CD4-positive, alpha-beta T cell treated with Interferon gamma for 1 hour (primary cell): ENCODE results near the gene FBXO8.
"Not testable (repeated sequence)": the region's sequence is repeated elsewhere in the genome, so short reads cannot be mapped to it uniquely, and the experiment has no call there.

Experiments used
- DNase-seq: peaks from one replicate; pipeline ENCODE4 v3.0.0-alpha.2; 2020

Gene FBXO8

GRCh38 chr4:174283507-174284471 lies at the start of gene FBXO8, which contains the start of gene CEP44:
TSS of gene FBXO8 (minus strand) at chr4:174283667. CDS start at chr4:174263092, 20,575 bp downstream.
TSS of gene CEP44 (plus strand) at chr4:174283911. CDS start at chr4:174299122, 15,211 bp downstream.
- peak; percentile 73 for DNase-seq

GRCh38 chr4:174332741-174333493 lies 49.5 kb upstream of the FBXO8 start:
- no peak for DNase-seq

GRCh38 chr4:174324725-174325124 lies 41.3 kb upstream of the FBXO8 start:
- no peak for DNase-seq

GRCh38 chr4:174324236-174324635 lies 40.8 kb upstream of the FBXO8 start:
- no peak for DNase-seq

- DNase-seq = no peak
These were observed 37.2 kb upstream of the FBXO8 start for GRCh38 chr4:174320494-174321199.

- no peak for DNase-seq
These were observed 35.6 kb upstream of the FBXO8 start for GRCh38 chr4:174318829-174319764.

GRCh38 chr4:174317531-174317930 lies 34.1 kb upstream of the FBXO8 start:
- no peak for DNase-seq

- DNase-seq = no peak
These were observed 33.5 kb upstream of the FBXO8 start for GRCh38 chr4:174316954-174317353.

GRCh38 chr4:174316546-174316945 lies 33.1 kb upstream of the FBXO8 start:
- DNase-seq = no peak

- no peak for DNase-seq
These were observed 31.3 kb upstream of the FBXO8 start for GRCh38 chr4:174314770-174315169.

- DNase-seq = no peak
These were observed 30.8 kb upstream of the FBXO8 start for GRCh38 chr4:174314274-174314673.

GRCh38 chr4:174312993-174313392 lies 29.5 kb upstream of the FBXO8 start:
- DNase-seq = no peak

GRCh38 chr4:174307694-174308093 lies 24.2 kb upstream of the FBXO8 start:
- no peak for DNase-seq

GRCh38 chr4:174305961-174306360 lies 22.5 kb upstream of the FBXO8 start:
- DNase-seq = no peak

- DNase-seq = no peak
These were observed 21.2 kb upstream of the FBXO8 start for GRCh38 chr4:174304664-174305063.

- no peak for DNase-seq
These were observed 20.2 kb upstream of the FBXO8 start for GRCh38 chr4:174303687-174304086.

GRCh38 chr4:174295142-174295541 lies 11.7 kb upstream of the FBXO8 start:
- not testable (repeated sequence) for DNase-seq

GRCh38 chr4:174294641-174295040 lies 11.2 kb upstream of the FBXO8 start:
- DNase-seq = not testable (repeated sequence)

- DNase-seq = no peak
These were observed 9.0 kb upstream of the FBXO8 start for GRCh38 chr4:174292473-174292872.

- no peak for DNase-seq
These were observed 3.4 kb upstream of the FBXO8 start for GRCh38 chr4:174286870-174287269.

GRCh38 chr4:174284487-174284886 lies 1.0 kb upstream of the FBXO8 start:
- DNase-seq = no peak
